Measurements from ENCODE around the gene OR11G2. TPM values are rescaled to one million over a fixed set of nuclear protein-coding genes. Genes with fewer than 3 reads are reported as not detected.

The OR11G2 gene
- total and polyA plus RNA-seq, 2 of the 8 experiments (the other 6 are each of a cell fraction or from before 2014, with no cell fraction given) = not detected

- no peak for TF ChIP-seq RBBP5 (IDR thresholded peaks at IDR 0.05; ENCODE audit: borderline replicate concordance, low read depth, low read length)
Observed at GRCh38 chr14:20179218-20179617, 11.5 kb upstream of the OR11G2 start (continued).
